Adrenal gland (tissue), 12 donors: ENCODE data around the gene SERTM1. TPM values are rescaled to one million over a fixed set of nuclear protein-coding genes. Genes with fewer than 3 reads are reported as not detected.

Experiments
- DNase-seq, 7 donors: peaks; one replicate each; pipeline ENCODE4 v3.0.0-alpha.2; 2019 to 2020
- H3K27ac ChIP-seq, 5 donors: fragments of 200-600 bp; sonication (generic) in 4 of 5; 1 replicate in 3 of 5; 2 replicates in 2 of 5; pipeline versions ENCODE4 v1.5.1 to v1.8.0; 2016 to 2020; ENCODE audit warnings: mild to moderate bottlenecking in 1 of 5
- H3K27me3 ChIP-seq: fragments of 200-600 bp; 2 replicates; pipeline ENCODE4 v1.8.0; 2021
- H3K36me3 ChIP-seq, 2 donors: fragments of 200-600 bp; replicated peaks in 1 of 2; 1 replicate in 1 of 2; 2 replicates in 1 of 2; pipeline versions ENCODE4 v1.5.1 to v1.8.0; 2018 to 2022
- H3K4me1 ChIP-seq, 2 donors: fragments of 200-600 bp; replicated peaks in 1 of 2; 1 replicate in 1 of 2; 2 replicates in 1 of 2; pipeline versions ENCODE4 v1.5.1 to v1.8.0; 2018 to 2021
- H3K4me3 ChIP-seq, 4 donors: fragments of 200-600 bp; sonication (generic) in 3 of 4; one replicate each; pipeline ENCODE4 v1.5.1; 2016 to 2018
- H3K9me3 ChIP-seq, 3 donors: fragments of 200-600 bp; sonication (generic) in 1 of 3; replicated peaks in 1 of 3; 1 replicate in 2 of 3; 2 replicates in 1 of 3; pipeline versions ENCODE4 v1.5.1 to v1.8.0; 2016 to 2021
- CTCF ChIP-seq, 6 experiments: fragments of 450-650 bp in 4 of 6; fragments of 200-600 bp in 2 of 6; sonication (generic) in 1 of 6; IDR thresholded peaks; 1 replicate in 5 of 6; 2 replicates in 1 of 6; pipeline versions ENCODE4 v1.5.1 to v1.8.0; 2016 to 2021; ENCODE audit warnings: antibody characterized with exemption in 6 of 6, mild to moderate bottlenecking in 2 of 6, moderate library complexity in 1 of 6
- POLR2A ChIP-seq, 2 donors: fragments of 450-650 bp; IDR thresholded peaks; one replicate each; pipeline ENCODE4 v1.6.1; 2017; ENCODE audit warnings: antibody characterized with exemption in 2 of 2, mild to moderate bottlenecking in 2 of 2, moderate library complexity in 1 of 2
- WGBS, 4 donors: extraction: QIAGEN DNeasy Blood & Tissue Kit in 2 of 4; methylation state at CpG; one replicate each; pipeline versions ENCODE4 v1.1.5 to v1.1.7; 2013 to 2017; 5-methylcytosine and 5-hydroxymethylcytosine counted together
- intact Hi-C, 2 donors: fragments of 100-400 bp; cut with DNase I; formaldehyde crosslinking; loops; one replicate each; pipeline versions ENCODE4 v1.14.1 to v1.15.0; 2022 to 2023
- polyA plus RNA-seq, 3 donors: library from polyadenylated mRNA; stranded (reverse); fragments of 200-250 nt in 2 of 3; fragments of 350-450 nt in 1 of 3; fragmentation: Illumina TruSeq in 1 of 3; extraction: RNeasy Lipid Tissue Mini Kit (QIAGEN cat#74804) in 1 of 3; gene quantifications; one replicate each; pipeline ENCODE4 v1.2.3, GENCODE V29; 2013 to 2014
- total RNA-seq, 9 donors: library from RNA; depleted of rRNA in 4 of 9; stranded (reverse); fragments of >200 nt in 4 of 9; fragments of 120-200 nt in 1 of 9; fragmentation: NEBNext Ultra II Directional in 1 of 9; extraction: Animal tissue kit (Norgen Biotek cat#: 25700) in 1 of 9; gene quantifications; one replicate each; pipeline versions ENCODE4 v1.1.0 to v1.2.4, GENCODE V29; 2013 to 2023
- donor health status: healthy with polysubstance abuse.
- donor health status: Bipolar disorder and iron deficiency.
- donor health status: DM: yes; HTN: yes; CAD: no.
- donor health status: DM: no; HTN: no; CAD: no.
- donor health status: DM: no; HTN: no; CAD: no.
- donor health status: DM: yes; HTN: yes; CAD: no.

Gene SERTM1
- total and polyA plus RNA-seq, 12 donors = 0.07 to 3.5 (median 0.61) TPM; not detected in 1

GRCh38 chr13:36715841-36716240 is 42.0 kb downstream of the SERTM1 start:
- H3K36me3 ChIP-seq = no peaks in the 10 kb centered on the region

GRCh38 chr13:36717017-36717416 is 43.2 kb downstream of the SERTM1 start:
- Histone ChIP-seq H3K9me3 (no peaks in the 10 kb centered on the region), H3K27me3 (peaks cover 19% of the 10 kb centered on the region), H3K27ac (no peak overlapping the region), H3K4me3 (no peak overlapping the region), H3K36me3 (no peaks in the 10 kb centered on the region), H3K4me1 (no peaks in the 10 kb centered on the region)
- 91 to 99% (median 93%) methylated on average over 2 of the region's 2 CpGs for WGBS, 4 donors
- TF ChIP-seq POLR2A (IDR thresholded peaks at IDR 0.05) (no peak), CTCF (IDR thresholded peaks at IDR 0.05) (no peak)
- DNase-seq = no peak
- intact Hi-C loops = no loop called here

More at GRCh38 chr13:36715841-36716240, 42.0 kb downstream of the SERTM1 start:
- Histone ChIP-seq H3K27ac (no peak overlapping the region), H3K9me3 (no peaks in the 10 kb centered on the region), H3K27me3 (peaks cover 19% of the 10 kb centered on the region), H3K4me1 (no peaks in the 10 kb centered on the region), H3K4me3 (no peak overlapping the region)
- peak; percentile 34 to 75 (median 56) for DNase-seq
- intact Hi-C loops = no loop called here
- TF ChIP-seq CTCF (IDR thresholded peaks at IDR 0.05) (no peak), POLR2A (IDR thresholded peaks at IDR 0.05) (no peak)
- 8 to 31% (median 22%) methylated on average over 1 of the region's 1 CpG for WGBS, 4 donors

GRCh38 chr13:36717966-36718545 is 44.2 kb downstream of the SERTM1 start:
- H3K9me3 ChIP-seq = no peaks in the 10 kb centered on the region
- no peak for DNase-seq
- TF ChIP-seq POLR2A (IDR thresholded peaks at IDR 0.05) (no peak), CTCF (IDR thresholded peaks at IDR 0.05) (no peak)
- H3K4me3 ChIP-seq = no peak overlapping the region
- H3K27me3 ChIP-seq = peaks cover 13% of the 10 kb centered on the region
- 72 to 78% (median 75%) methylated on average over 3 of the region's 3 CpGs for WGBS, 4 donors
- intact Hi-C loops = no loop called here
- no peak overlapping the region for H3K27ac ChIP-seq
- no peaks in the 10 kb centered on the region for H3K4me1 ChIP-seq
- H3K36me3 ChIP-seq = no peaks in the 10 kb centered on the region

- Histone ChIP-seq H3K36me3 (no peaks in the 10 kb centered on the region), H3K4me1 (no peaks in the 10 kb centered on the region), H3K27ac (no peak overlapping the region), H3K9me3 (no peaks in the 10 kb centered on the region), H3K27me3 (peaks cover 7% of the 10 kb centered on the region), H3K4me3 (no peak overlapping the region)
- intact Hi-C loops = no loop called here
- 60 to 72% (median 64%) methylated on average over 4 of the region's 4 CpGs for WGBS, 4 donors
- DNase-seq = peak in 6 of 7 donors; percentile 16 to 41 (median 35)
- no peak for TF ChIP-seq POLR2A (IDR thresholded peaks at IDR 0.05)
- TF ChIP-seq CTCF (IDR thresholded peaks at IDR 0.05) = no peak
These were observed 44.9 kb downstream of the SERTM1 start for GRCh38 chr13:36718686-36719085.
